HG02798 (cell line): Measurements from ENCODE around the gene C19orf25.
"Not testable (repeated sequence)": the region's sequence is repeated elsewhere in the genome, so short reads cannot be mapped to it uniquely, and the experiment has no call there.

Experiments
- ATAC-seq: cut with Tn5 transposase; IDR thresholded peaks from one replicate; pipeline ENCODE4 v1.9.1; 2021; ENCODE audit warnings: mild to moderate bottlenecking; ENCODE audit not compliant: unreplicated experiment, poor library complexity

The C19orf25 gene

GRCh38 chr19:1483131-1483978 lies 4.3 kb upstream of the C19orf25 start:
- ATAC-seq, result no peak

DNA sequence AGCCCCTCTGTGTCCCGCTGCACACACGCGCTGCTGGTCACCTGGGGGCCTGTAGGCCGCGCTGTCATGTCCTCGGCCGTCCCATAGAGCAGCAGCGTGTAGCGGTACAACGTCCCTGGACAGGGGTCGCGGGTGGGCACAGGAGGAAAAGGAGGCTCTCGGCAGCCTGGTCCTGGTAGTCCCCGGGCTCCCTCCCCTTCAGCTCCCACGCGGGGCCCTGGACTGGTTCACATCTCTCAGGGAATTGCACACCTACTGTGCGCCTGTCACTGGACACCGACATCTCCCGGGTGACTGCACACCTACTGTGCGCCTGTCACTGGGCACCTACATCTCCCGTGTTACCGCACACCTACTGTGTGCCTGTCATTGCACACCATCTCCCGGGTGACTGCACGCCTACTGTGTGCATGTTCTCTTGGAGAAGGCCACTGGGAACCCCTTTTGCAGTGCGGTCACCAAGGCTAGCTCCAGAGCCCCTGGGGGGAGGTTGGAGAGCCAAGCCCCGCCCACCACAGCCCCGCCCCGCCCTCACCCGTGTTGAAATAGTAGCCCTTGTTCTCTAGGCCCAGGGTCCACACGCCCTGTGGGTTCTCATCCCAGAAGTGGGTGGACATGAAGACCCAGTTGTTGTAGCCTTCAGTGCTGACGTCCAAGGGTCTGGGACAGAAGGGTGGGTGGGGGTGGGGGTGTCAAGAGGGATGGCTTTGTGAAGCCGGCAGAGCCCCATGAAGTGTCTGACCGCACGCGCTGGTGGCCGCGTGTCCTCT lies 3.5 kb upstream of the C19orf25 start:
- ATAC-seq, result no peak

GRCh38 chr19:1481893-1482360 lies 2.9 kb upstream of the C19orf25 start:
- ATAC-seq, result no peak

GRCh38 chr19:1481224-1481892 lies 2.3 kb upstream of the C19orf25 start:
- ATAC-seq, result no peak

DNA sequence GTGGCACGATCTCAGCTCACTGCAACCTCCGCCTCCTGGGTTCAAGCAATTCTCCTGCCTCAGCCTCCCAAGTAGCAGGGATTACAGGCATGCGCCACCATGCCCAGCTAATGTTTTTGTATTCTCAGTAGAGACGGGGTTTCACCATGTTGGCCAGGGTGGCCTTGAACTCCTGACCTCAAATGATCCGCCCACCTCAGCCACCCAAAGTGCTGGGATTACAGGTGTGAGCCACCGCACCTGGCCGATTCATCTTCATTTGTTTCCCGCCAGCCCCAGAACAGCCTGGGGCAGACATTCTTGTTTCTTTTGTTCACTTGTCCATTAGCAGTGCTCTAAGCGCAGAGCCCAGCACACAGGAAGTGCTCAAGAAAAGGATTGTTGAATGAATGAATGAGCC lies 2.0 kb downstream of the C19orf25 start:
- ATAC-seq, result not testable (repeated sequence)

- ATAC-seq, result no peak
Observed at GRCh38 chr19:1475751-1476437, 3.1 kb downstream of the C19orf25 start.

GRCh38 chr19:1474765-1475351 lies 4.2 kb downstream of the C19orf25 start:
- no peak for ATAC-seq

DNA sequence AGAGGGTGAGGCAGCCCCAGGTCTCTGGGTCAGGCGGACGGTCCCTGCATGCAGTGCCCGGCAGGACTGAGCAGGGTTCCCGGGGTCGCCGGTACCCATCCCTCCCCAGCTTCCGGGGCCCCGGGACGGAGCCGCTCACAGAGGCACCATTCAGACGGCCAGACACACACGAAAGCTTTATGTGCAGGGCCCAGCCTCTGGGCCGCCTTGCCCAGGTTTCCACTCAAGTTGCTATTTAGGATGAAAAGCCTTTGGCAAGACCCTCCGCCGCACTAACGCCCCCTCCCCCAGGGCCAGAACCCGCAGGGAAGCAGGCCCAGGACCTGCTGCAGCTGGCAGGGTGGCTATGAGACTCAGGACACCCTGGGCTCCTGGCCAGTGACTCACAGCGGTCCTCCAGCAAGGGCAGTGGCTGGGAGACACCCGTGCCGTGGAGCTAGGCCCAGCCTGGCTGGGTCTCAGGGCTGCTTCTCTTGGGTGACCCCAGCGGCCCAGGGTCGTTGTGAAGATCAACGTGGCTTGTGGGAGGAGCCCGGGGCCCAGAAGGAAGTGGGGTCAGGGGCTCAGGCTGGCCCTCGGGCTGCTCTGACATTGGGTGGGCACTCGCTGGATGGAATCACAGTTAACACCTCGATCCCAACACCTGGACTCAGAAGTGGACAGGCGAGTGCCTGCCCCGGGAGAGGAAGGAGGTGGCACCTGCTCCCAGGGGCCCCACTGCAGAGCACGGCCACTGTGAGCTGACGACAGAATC lies 4.8 kb downstream of the C19orf25 start:
- no peak for ATAC-seq

DNA sequence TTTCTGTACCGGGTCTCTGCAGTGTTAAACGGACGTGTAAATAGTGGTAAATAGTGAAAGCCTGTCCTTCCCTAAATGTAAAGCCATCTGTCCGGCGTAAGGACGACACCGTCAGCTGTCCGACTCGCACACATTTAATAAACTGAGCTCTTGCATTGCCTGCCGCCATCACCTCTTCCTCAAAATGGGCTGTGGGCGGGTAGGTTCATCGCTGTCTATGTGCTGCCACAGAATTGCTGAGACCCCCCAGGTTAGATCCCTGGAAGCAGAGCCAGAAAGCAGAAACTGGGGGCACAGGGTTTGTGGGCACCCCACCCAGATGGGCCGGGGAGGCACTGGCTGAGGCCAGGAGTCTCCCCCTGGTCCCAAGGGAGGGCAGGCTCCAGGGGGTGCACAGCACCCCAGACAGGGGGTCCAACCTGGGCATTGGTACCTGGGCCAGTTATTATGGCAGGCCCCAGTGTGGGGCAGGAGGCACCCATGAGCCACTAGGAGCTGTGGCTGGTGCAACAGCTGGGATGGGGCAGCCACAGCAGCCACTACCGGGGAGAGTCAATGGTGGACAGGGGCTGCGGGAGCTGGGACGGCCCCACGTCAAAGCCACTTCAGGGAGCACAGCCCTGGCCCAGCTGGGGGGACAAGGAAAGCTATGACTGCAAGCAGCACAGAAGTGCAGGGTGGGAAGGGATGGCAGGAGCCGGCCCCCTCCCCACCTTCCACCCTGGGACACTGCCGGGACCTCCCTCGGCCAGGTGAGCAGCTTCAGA lies 5.7 kb downstream of the C19orf25 start:
- no peak for ATAC-seq

DNA sequence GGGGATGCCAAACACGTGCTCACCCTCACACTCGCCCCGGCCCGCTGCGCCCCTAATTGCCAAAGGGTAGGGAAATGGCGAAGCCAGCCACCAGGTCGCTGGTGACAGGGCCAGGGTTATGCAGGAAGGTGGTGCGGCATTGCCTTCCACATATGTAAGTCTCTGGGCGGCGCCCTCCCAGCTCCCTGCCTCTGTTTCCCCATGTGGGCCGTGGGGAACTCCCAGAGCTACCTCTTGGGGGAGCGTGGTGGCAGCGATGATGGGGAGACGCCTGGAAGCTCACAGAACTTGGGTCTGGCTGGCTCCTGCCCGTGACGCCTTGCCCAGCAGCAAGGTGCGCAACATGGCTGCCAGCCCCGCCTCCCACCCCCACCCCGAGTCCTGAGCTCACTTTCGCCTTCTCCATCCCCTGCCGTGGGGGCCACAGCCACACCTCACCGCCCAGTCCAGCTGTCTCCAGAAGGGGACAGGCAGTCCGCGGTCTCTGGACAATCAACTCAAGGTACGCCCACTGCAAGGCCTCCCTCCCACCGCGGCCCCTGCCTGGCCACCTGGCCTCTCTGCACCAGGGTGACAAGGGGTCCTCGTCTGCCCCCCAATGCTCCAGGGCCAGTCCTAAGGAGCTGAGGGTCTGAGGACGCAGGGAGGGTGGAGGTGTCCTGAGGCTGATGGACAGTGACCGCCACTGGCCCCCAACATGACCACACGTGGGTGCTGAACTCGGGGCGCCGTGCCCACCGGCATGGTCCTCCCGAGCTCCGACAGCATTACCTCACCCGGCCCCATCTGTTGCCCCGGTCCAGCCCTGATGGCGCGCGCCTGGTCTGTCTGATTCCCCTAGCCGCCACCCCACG lies 6.6 kb downstream of the C19orf25 start:
- ATAC-seq, result no peak

- no peak for ATAC-seq
Observed at GRCh38 chr19:1471515-1472160, 7.4 kb downstream of the C19orf25 start.

DNA sequence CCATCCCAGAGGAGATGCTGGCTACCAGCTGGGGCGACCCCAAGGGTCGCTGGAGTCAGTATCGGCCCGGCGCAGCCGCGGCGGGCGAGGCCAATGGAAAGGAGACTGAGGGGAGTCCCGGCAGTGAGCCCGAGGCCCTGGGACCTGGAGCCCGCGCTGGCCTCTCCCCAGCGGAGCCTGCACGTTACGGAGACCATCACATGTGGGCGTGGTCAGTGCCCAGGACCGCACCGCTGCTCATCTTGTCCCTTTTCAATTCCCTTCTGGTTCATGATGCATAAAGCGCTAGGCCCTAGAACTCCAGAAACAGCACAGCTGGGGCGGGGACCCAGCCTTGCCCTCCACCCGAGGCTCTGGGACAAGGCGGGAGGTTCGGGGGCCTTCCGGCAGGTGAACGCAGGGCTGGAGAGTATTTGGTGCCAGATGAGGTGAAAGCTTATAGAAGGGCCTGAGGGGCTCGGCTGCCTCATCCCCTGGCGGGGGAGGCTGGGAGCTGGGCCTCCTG lies 8.0 kb downstream of the C19orf25 start:
- no peak for ATAC-seq

DNA sequence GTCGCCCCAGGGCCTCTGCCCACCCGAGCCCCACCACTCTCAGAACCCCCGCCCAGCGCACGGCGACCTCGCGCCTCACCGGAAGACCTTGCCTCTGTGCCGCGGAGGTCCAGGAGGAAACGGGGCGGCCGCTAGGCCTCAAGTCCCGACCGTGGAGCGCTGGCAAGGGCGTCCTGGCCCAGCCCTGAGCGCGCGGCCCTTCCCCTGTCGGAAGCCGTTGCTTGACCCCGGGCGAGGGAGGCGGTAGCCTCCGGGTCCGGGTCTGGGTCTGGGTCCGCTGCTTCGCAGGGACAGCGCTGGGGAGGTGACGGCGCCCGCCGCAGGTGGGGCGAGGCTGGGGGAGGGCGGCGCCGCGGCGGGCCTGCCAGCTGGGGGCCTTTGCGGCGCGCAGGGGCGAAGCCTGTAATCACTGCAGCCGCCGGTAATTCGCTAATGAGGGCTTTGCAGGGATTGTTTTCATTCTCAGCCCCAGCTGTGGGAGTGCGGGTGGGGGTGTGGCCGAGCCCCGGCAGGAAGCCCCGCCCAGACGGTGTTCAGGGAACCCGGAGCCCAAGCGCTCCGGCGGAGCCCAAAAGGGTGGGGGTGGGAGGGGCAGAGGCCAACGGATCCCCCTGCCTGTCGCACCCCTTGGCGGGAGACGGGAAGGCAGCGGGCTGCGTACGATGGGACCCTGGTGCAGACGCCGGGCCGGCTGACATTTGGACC lies 8.6 kb downstream of the C19orf25 start:
- no peak for ATAC-seq

DNA sequence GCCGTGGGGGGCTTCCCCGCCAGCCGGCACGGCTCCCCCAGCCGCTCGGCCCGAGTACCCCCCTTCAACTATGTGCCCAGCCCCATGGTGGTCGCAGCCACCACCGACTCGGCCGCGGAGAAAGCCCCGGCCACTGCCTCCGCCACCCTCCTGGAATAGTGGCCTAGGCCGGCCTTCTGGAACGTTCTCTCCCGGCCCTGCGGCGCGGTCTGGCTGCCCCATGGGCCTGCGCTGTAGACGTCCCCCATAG lies 9.0 kb downstream of the C19orf25 start:
- ATAC-seq, result no peak

DNA sequence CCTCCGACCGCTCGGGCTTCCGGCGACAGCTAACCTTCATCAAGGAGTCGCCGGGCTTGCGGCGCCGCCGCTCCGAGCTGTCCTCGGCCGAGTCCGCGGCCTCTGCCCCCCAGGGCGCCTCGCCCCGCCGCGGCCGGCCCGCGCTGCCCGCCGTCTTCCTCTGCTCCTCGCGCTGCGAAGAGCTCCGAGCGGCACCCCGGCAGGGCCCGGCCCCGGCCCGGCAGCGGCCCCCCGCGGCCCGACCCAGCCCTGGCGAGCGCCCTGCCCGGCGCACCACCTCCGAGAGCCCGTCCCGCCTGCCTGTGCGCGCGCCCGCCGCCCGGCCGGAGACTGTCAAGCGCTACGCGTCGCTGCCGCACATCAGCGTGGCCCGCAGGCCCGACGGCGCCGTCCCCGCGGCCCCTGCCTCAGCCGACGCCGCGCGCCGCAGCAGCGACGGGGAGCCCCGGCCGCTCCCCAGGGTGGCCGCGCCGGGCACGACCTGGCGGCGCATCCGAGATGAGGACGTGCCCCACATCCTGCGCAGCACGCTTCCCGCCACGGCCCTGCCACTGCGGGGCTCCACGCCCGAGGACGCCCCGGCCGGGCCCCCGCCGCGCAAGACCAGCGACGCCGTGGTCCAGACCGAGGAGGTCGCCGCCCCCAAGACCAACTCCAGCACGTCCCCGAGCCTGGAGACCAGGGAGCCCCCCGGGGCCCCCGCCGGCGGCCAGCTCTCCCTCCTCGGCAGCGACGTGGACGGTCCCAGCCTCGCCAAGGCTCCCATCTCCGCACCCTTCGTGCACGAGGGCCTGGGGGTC lies 9.6 kb downstream of the C19orf25 start:
- ATAC-seq, result no peak

DNA sequence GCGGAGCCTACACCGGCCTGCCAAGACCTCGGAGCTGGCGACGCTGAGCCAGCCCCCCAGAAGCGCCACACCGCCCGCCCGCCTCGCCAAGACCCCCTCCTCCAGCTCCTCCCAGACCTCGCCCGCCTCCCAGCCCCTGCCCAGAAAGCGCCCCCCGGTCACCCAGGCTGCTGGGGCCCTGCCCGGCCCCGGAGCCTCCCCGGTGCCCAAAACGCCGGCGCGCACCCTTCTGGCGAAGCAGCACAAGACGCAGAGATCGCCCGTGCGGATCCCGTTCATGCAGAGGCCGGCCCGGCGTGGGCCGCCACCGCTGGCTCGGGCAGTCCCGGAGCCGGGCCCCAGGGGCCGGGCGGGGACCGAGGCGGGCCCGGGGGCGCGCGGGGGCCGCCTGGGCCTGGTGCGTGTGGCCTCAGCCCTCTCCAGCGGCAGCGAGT lies 10.2 kb downstream of the C19orf25 start:
- ATAC-seq, result no peak
